GM23248 (cell line): ENCODE measurements around the gene ACAP2. TPM values are rescaled to one million over a fixed set of nuclear protein-coding genes. Genes with fewer than 3 reads are reported as not detected.

Experiments
- DNase-seq: peaks from one replicate; pipeline ENCODE4 v3.0.0-alpha.2; 2015
- H2AFZ ChIP-seq: fragments of 200-600 bp; sonication (generic); 2 replicates; pipeline ENCODE4 v1.6.1; 2016; ENCODE audit warnings: antibody characterized with exemption
- H3F3A ChIP-seq: fragments of 200-600 bp; sonication (generic); 2 replicates; pipeline ENCODE4 v1.6.1; 2016; ENCODE audit warnings: mild to moderate bottlenecking, antibody characterized with exemption, mixed run types; ENCODE audit not compliant: insufficient read depth
- H3K27ac ChIP-seq: fragments of 200-600 bp; sonication (generic); 2 replicates; pipeline ENCODE4 v1.5.1; 2016; ENCODE audit warnings: mild to moderate bottlenecking
- H3K27me3 ChIP-seq: fragments of 200-600 bp; sonication (generic); replicated peaks from 2 replicates; pipeline ENCODE4 v1.6.1; 2016; ENCODE audit warnings: mild to moderate bottlenecking; ENCODE audit not compliant: insufficient read depth
- H3K36me3 ChIP-seq: fragments of 200-600 bp; sonication (generic); 2 replicates; pipeline ENCODE4 v1.6.1; 2016; ENCODE audit warnings: low read depth, mild to moderate bottlenecking
- H3K4me1 ChIP-seq: fragments of 200-600 bp; sonication (generic); 2 replicates; pipeline ENCODE4 v1.6.1; 2016; ENCODE audit warnings: mild to moderate bottlenecking; ENCODE audit not compliant: insufficient read depth
- H3K4me2 ChIP-seq: fragments of 200-600 bp; sonication (generic); one replicate; pipeline ENCODE4 v1.6.1; 2016; ENCODE audit warnings: mild to moderate bottlenecking; ENCODE audit not compliant: unreplicated experiment
- H3K4me3 ChIP-seq: fragments of 200-600 bp; sonication (generic); 2 replicates; pipeline ENCODE4 v1.5.1; 2016; ENCODE audit warnings: mild to moderate bottlenecking
- H3K79me2 ChIP-seq: fragments of 200-600 bp; sonication (generic); 2 replicates; pipeline ENCODE4 v1.6.1; 2016; ENCODE audit warnings: mild to moderate bottlenecking; ENCODE audit not compliant: insufficient read depth
- H3K9ac ChIP-seq: fragments of 200-600 bp; sonication (generic); 2 replicates; pipeline ENCODE4 v1.6.1; 2016; ENCODE audit warnings: mild to moderate bottlenecking
- H3K9me2 ChIP-seq: fragments of 200-600 bp; sonication (generic); 2 replicates; pipeline ENCODE4 v1.6.1; 2016; ENCODE audit warnings: mixed run types, mild to moderate bottlenecking, moderate library complexity; ENCODE audit not compliant: insufficient read depth
- H3K9me3 ChIP-seq: fragments of 200-600 bp; sonication (generic); one replicate; pipeline ENCODE4 v1.6.1; 2017; ENCODE audit warnings: low read depth
- H4K20me1 ChIP-seq: fragments of 200-600 bp; sonication (generic); 2 replicates; pipeline ENCODE4 v1.6.0; 2016; ENCODE audit not compliant: insufficient read depth
- EZH2 ChIP-seq: fragments of 200-600 bp; sonication (generic); IDR thresholded peaks from 2 replicates; pipeline ENCODE4 v1.6.1; 2018; ENCODE audit warnings: antibody characterized with exemption, mild to moderate bottlenecking; ENCODE audit not compliant: insufficient read depth, poor library complexity, severe bottlenecking
- EZH2phosphoT487 ChIP-seq: fragments of 200-600 bp; sonication (generic); IDR thresholded peaks from 2 replicates; pipeline ENCODE4 v1.6.1; 2018; ENCODE audit warnings: antibody characterized with exemption, moderate library complexity, mild to moderate bottlenecking, low read depth; ENCODE audit not compliant: insufficient read depth
- WGBS, 2 experiments: methylation state at CpG; one replicate each; pipeline ENCODE4 v1.1.6; 2015 to 2017; ENCODE audit warnings: low lambda C conversion rate in 2 of 2, low coverage in 1 of 2; ENCODE audit errors: missing lambda C conversion rate in 2 of 2; 5-methylcytosine and 5-hydroxymethylcytosine counted together
- in situ Hi-C: fragments of 300-500 bp; cut with MboI; formaldehyde crosslinking; loops from 2 replicates; pipeline ENCODE4 v1.15.0; 2020
- polyA plus RNA-seq: library from polyadenylated mRNA; unstranded; fragments of >200 nt; fragmentation: Nextera tagmentation; extraction: Ambion mirVana; gene quantifications from 2 replicates; pipeline ENCODE4 v1.2.1, GENCODE V29; 2016
- total RNA-seq: library from RNA; depleted of rRNA; stranded (reverse); fragments of >200 nt; shearing (Covaris generic); gene quantifications from 2 replicates; pipeline ENCODE4 v1.2.3, GENCODE V29; 2014

Gene ACAP2
- total and polyA plus RNA-seq, 2 experiments from 2014 or later = 47.8 to 49.9 TPM

DNA sequence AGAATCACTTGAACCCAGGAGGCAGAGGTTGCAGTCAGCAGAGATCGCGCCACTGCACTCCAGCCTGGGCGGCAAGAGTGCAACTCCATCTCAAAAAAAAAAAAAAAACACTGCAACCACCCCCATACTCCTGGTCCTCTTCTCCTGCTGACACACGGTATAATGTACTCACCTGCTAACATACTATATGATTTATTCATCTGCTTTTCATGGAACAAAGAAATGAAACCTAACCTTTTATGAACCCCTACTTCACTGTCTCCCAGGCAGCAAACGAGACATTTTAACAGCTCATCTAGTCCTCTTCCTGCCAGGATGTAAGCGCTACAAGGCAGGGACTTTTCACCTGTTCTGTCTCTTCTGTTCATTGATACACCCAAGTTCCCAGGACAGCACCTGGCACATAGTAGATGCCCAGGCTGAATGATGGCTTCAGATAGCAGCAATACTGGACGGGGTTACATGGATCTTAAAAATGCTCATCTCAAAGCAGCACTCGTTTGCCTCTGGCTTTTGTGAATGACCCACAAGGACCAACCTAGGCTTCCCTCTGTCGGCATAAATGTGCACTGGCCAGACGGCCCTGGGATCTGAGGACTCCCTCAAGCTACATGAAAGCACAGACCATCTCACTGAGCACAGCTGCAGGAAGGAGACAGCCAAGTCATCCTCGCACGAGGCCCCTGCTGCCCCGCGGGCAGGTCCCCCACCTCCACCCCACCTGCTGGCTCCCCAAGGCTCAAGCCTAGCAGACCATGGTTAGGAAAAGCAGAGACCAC is 192.2 kb downstream of the ACAP2 start:
- 74 to 78% methylated on average over 12 to 14 of the region's 14 CpGs for WGBS, 2 experiments
- in situ Hi-C loops = loop anchor here (10.0 kb wide), 1 partner anchor 116 kb away; no protein-coding TSS in a partner anchor
- Histone ChIP-seq H3K79me2 (peaks cover 58% of the 10 kb centered on the region), H3K9me3 (no peaks in the 10 kb centered on the region), H3K4me3 (no peak overlapping the region), H3K4me2 (no peak overlapping the region), H4K20me1 (no peaks in the 10 kb centered on the region), H3F3A (peaks cover 10% of the 10 kb centered on the region), H3K9me2 (no peaks in the 10 kb centered on the region), H3K27me3 (no peaks in the 10 kb centered on the region), H3K4me1 (peaks cover 14% of the 10 kb centered on the region), H3K27ac (no peak overlapping the region), H3K9ac (no peak overlapping the region), H3K36me3 (no peaks in the 10 kb centered on the region), H2AFZ (no peak overlapping the region)
- TF ChIP-seq EZH2phosphoT487 (no peak), EZH2 (no peak)
- no peak for DNase-seq

DNA sequence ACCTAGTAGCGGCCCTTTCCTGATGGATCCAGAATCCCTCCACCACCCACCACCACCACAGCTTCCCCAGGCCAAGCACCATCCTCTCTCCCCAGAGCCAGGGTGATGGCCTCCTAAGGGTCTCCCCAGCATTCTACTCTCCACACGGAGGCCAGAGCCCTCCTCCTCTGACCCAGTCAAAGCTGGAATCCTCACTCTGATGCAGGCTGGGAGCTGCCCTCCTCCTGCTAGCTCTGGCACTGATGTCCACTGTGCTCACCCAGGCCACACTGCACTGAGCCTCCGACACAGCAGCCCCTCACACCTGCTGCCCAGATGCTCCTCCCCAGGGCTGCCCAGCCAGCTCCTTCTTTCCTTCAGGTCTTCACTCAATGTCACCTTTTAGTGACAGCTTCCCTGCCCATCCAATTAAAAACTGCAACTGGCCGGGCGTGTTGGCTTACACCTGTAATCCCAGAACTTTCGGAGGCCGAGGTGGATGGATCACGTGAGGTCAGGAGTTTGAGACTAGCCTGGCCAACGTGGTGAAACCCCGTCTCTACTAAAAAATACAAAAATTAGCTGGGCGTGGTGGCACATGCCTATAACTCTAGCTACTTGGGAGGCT is 192.9 kb downstream of the ACAP2 start:
- peaks cover 10% of the 10 kb centered on the region for H3F3A ChIP-seq
- H3K4me1 ChIP-seq = peaks cover 14% of the 10 kb centered on the region
- peaks cover 59% of the 10 kb centered on the region for H3K79me2 ChIP-seq
- H3K9me2 ChIP-seq = no peaks in the 10 kb centered on the region
- no peak for TF ChIP-seq EZH2phosphoT487
- no peak for TF ChIP-seq EZH2
- H2AFZ ChIP-seq = no peak overlapping the region
- H4K20me1 ChIP-seq = no peaks in the 10 kb centered on the region
- in situ Hi-C loops = loop anchor here (10.0 kb wide), 1 partner anchor 115 kb away; no protein-coding TSS in a partner anchor
- H3K9ac ChIP-seq = no peak overlapping the region
- DNase-seq = no peak
- no peak overlapping the region for H3K4me3 ChIP-seq
- 93% methylated on average over 11 of the region's 11 CpGs for WGBS, 2 experiments
- H3K9me3 ChIP-seq = no peaks in the 10 kb centered on the region
- H3K36me3 ChIP-seq = no peaks in the 10 kb centered on the region
- no peaks in the 10 kb centered on the region for H3K27me3 ChIP-seq
- H3K27ac ChIP-seq = no peak overlapping the region
- no peak overlapping the region for H3K4me2 ChIP-seq

DNA sequence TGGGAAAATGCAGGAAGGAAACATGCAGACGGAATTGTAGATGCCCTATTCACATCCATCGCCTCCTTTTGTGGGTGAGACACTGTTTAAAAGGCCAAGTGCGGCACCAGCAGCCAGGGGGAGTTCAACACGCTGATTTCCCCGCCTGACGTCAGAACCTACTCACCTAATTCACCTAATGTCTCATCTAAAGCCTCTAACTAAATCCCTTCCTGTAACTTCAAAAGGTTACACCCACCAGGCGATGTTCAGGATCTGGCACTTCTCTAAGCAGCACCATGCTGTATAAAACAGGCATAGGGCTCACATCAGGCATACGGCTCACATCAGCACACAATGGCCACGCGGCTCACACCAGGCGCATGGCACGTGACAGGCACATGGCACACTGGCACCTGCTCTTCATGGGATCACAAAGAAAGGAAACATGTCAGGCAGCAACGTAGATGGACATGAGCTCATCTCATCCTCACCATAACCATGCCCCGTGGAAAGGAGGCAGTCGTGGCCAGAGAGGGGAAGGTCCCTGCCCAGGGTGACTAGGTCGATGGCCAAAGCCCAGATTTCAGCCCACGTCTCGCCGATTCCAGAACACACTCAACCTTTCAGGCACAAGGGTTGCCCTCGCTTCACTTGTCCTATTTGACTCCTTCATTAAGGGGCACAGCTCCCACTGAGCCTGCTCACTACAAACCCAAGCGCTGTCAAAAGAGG is 193.6 kb downstream of the ACAP2 start:
- no peak overlapping the region for H3K27ac ChIP-seq
- no peaks in the 10 kb centered on the region for H3K36me3 ChIP-seq
- DNase-seq = no peak
- H2AFZ ChIP-seq = no peak overlapping the region
- H3K9me3 ChIP-seq = no peaks in the 10 kb centered on the region
- no peak overlapping the region for H3K4me2 ChIP-seq
- no peaks in the 10 kb centered on the region for H3K27me3 ChIP-seq
- H3F3A ChIP-seq = peaks cover 10% of the 10 kb centered on the region
- 94 to 97% methylated on average over 21 of the region's 21 CpGs for WGBS, 2 experiments
- TF ChIP-seq EZH2phosphoT487 (no peak), EZH2 (no peak)
- no peaks in the 10 kb centered on the region for H3K9me2 ChIP-seq
- in situ Hi-C loops = no loop called here
- peaks cover 14% of the 10 kb centered on the region for H3K4me1 ChIP-seq
- no peak overlapping the region for H3K4me3 ChIP-seq
- no peak overlapping the region for H3K9ac ChIP-seq
- H3K79me2 ChIP-seq = peaks cover 59% of the 10 kb centered on the region
- H4K20me1 ChIP-seq = no peaks in the 10 kb centered on the region

DNA sequence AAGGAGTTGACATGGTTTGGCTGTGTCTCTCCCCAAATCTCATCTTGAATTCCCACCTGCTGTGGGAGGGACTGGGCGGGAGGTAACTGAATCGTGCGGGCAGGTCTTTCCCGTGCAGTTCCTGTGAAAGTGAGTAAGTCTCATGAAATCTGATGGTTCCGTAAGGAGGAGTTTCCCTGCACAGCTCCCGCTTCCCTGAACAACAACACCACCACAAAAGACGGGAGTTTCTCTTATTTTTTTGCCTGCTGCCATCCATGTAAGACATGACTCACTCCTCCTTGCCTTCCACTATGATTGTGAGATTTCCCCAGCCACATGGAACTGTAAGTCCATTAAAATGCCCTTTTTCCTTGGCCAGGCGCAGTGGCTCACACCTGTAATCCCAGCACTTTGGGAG is 194.5 kb downstream of the ACAP2 start:
- no peak for DNase-seq
- Histone ChIP-seq H3K27me3 (no peaks in the 10 kb centered on the region), H4K20me1 (no peaks in the 10 kb centered on the region), H2AFZ (no peak overlapping the region), H3K4me3 (no peak overlapping the region), H3K79me2 (peaks cover 66% of the 10 kb centered on the region), H3K27ac (no peak overlapping the region), H3K9me2 (no peaks in the 10 kb centered on the region), H3K4me1 (peaks cover 13% of the 10 kb centered on the region), H3F3A (peaks cover 10% of the 10 kb centered on the region), H3K4me2 (no peak overlapping the region), H3K9me3 (no peaks in the 10 kb centered on the region), H3K9ac (no peak overlapping the region), H3K36me3 (no peaks in the 10 kb centered on the region)
- WGBS, 2 experiments = 93 to 98% methylated on average over 7 to 8 of the region's 8 CpGs
- TF ChIP-seq EZH2 = no peak
- no peak for TF ChIP-seq EZH2phosphoT487
- in situ Hi-C loops = no loop called here
